B cell (primary cell): ENCODE results near the gene PITPNM1. TPM values are rescaled to one million over a fixed set of nuclear protein-coding genes. Genes with fewer than 3 reads are reported as not detected.

Experiments used
- ATAC-seq: fragments of 200-7000 bp; cut with Tn5 transposase; one replicate; pipeline ENCODE4 v1.10.0; 2021; ENCODE audit warnings: low read depth, mild to moderate bottlenecking, moderate number of reproducible peaks, moderate library complexity
- CTCF ChIA-PET: fragments of 350-600 bp; sonication (Branson Sonifier 250); formaldehyde crosslinking; loops from one replicate; lab custom pipeline; 2021; ENCODE audit warnings: antibody characterized with exemption, inconsistent platforms; lab: Charles Lee
- POLR2A ChIA-PET: fragments of 350-600 bp; sonication (Branson Sonifier 250); formaldehyde crosslinking; loops from one replicate; lab custom pipeline; 2021; ENCODE audit warnings: antibody characterized with exemption; lab: Charles Lee
- DNase-seq: peaks from one replicate; pipeline ENCODE4 v3.0.0; 2013
- H2AFZ ChIP-seq: 2 replicates; pipeline ENCODE4 v1.6.1; 2012; ENCODE audit warnings: mild to moderate bottlenecking, low read depth, low read length; ENCODE audit not compliant: insufficient read depth, poor library complexity, severe bottlenecking
- H3K27ac ChIP-seq, 2 donors: 1 replicate in 1 of 2; 2 replicates in 1 of 2; pipeline ENCODE4 v1.5.1; 2012 to 2013; ENCODE audit warnings: low read length in 2 of 2, mild to moderate bottlenecking in 2 of 2, moderate library complexity in 1 of 2
- H3K27me3 ChIP-seq, 4 experiments: fragments of 200-600 bp in 1 of 4; sonication (generic) in 1 of 4; replicated peaks in 1 of 4; 1 replicate in 2 of 4; 2 replicates in 2 of 4; pipeline versions ENCODE4 v1.6.1 to v1.7.0; 2013 to 2016; ENCODE audit warnings: low read length in 3 of 4, mild to moderate bottlenecking in 2 of 4, mixed read lengths in 1 of 4, moderate library complexity in 1 of 4; ENCODE audit not compliant: insufficient read depth in 4 of 4, control insufficient read depth in 3 of 4; ENCODE audit errors: control extremely low read depth in 1 of 4
- H3K36me3 ChIP-seq, 2 experiments: replicated peaks in 1 of 2; 1 replicate in 1 of 2; 2 replicates in 1 of 2; pipeline versions ENCODE4 v1.6.1 to v1.7.1; 2013; ENCODE audit warnings: low read length in 1 of 2; ENCODE audit not compliant: insufficient read depth in 2 of 2, control insufficient read depth in 1 of 2; ENCODE audit errors: control extremely low read depth in 1 of 2, extremely low read depth in 1 of 2
- H3K4me1 ChIP-seq, 2 donors: fragments of 200-600 bp in 1 of 2; sonication (generic) in 1 of 2; 1 replicate in 1 of 2; 2 replicates in 1 of 2; pipeline versions ENCODE4 v1.5.1 to v1.6.1; 2013 to 2017; ENCODE audit warnings: low read length in 2 of 2; ENCODE audit not compliant: control insufficient read depth in 2 of 2, insufficient read depth in 2 of 2
- H3K4me2 ChIP-seq: replicated peaks from 2 replicates; pipeline ENCODE3; 2012; ENCODE audit warnings: mild to moderate bottlenecking, low read depth, low read length; ENCODE audit not compliant: poor library complexity, severe bottlenecking
- H3K4me3 ChIP-seq, 5 experiments: fragments of 200-600 bp in 1 of 5; sonication (generic) in 1 of 5; 1 replicate in 3 of 5; 2 replicates in 2 of 5; pipeline versions ENCODE4 v1.5.1 to v1.7.0; 2011 to 2016; ENCODE audit warnings: low read length in 4 of 5, mild to moderate bottlenecking in 4 of 5, low read depth in 2 of 5, control low read depth in 1 of 5, moderate library complexity in 1 of 5; ENCODE audit not compliant: insufficient read depth in 1 of 5; ENCODE audit errors: control extremely low read depth in 1 of 5, extremely low read depth in 1 of 5
- H3K79me2 ChIP-seq: fragments of 200-600 bp; sonication (generic); one replicate; pipeline ENCODE4 v1.6.0; 2016; ENCODE audit warnings: low read length; ENCODE audit not compliant: control insufficient read depth, insufficient read depth
- H3K9ac ChIP-seq: fragments of 200-600 bp; sonication (generic); 2 replicates; pipeline ENCODE4 v1.6.1; 2017; ENCODE audit warnings: mild to moderate bottlenecking, low read length, moderate library complexity
- H3K9me3 ChIP-seq, 3 donors: one replicate each; pipeline versions ENCODE4 v1.6.1 to v1.7.1; 2013; ENCODE audit warnings: low read length in 2 of 3; ENCODE audit not compliant: control insufficient read depth in 2 of 3, insufficient read depth in 1 of 3; ENCODE audit errors: control extremely low read depth in 1 of 3
- H4K20me1 ChIP-seq: 2 replicates; pipeline ENCODE4 v1.6.0; 2012; ENCODE audit warnings: mild to moderate bottlenecking, low read length; ENCODE audit not compliant: insufficient read depth, control insufficient read depth, poor library complexity, severe bottlenecking
- H3K27ac Mint-ChIP-seq: one replicate; pipeline ENCODE4 v1.8.0; 2021; ENCODE audit warnings: mixed read lengths
- H3K27me3 Mint-ChIP-seq: one replicate; pipeline ENCODE4 v1.8.0; 2021; ENCODE audit warnings: mixed read lengths
- H3K4me1 Mint-ChIP-seq: one replicate; pipeline ENCODE4 v1.8.0; 2021; ENCODE audit warnings: mixed read lengths
- H3K4me3 Mint-ChIP-seq: one replicate; pipeline ENCODE4 v1.8.0; 2021; ENCODE audit warnings: mixed read lengths
- H3K9me3 Mint-ChIP-seq: one replicate; pipeline ENCODE4 v1.8.0; 2022; ENCODE audit warnings: mixed read lengths; ENCODE audit not compliant: insufficient read depth
- EZH2 ChIP-seq: IDR thresholded peaks from 2 replicates; pipeline ENCODE4 v1.6.1; 2012; ENCODE audit warnings: borderline replicate concordance, low read depth, mild to moderate bottlenecking, moderate library complexity, low read length; ENCODE audit not compliant: insufficient read depth, poor library complexity, severe bottlenecking
- WGBS: methylation state at CpG from one replicate; pipeline ENCODE4 v1.1.5; 2013; ENCODE audit warnings: missing lambda C conversion rate; ENCODE audit not compliant: insufficient coverage; 5-methylcytosine and 5-hydroxymethylcytosine counted together
- intact Hi-C: fragments of 100-400 bp; cut with micrococcal nuclease; formaldehyde crosslinking; loops from one replicate; pipeline ENCODE4 v1.10.0; 2022
- polyA plus RNA-seq: library from polyadenylated mRNA; depleted of rRNA; stranded (reverse); fragments of >200 nt; gene quantifications from 2 replicates; pipeline ENCODE4 v1.2.3, GENCODE V29; 2012
- total RNA-seq, 2 donors: library from RNA; stranded (reverse); fragments of 120-200 nt in 1 of 2; gene quantifications; 1 replicate in 1 of 2; 2 replicates in 1 of 2; pipeline versions ENCODE4 v1.2.3 to v1.2.4, GENCODE V29; 2013 to 2022
- TF ChIP-seq, protein P1 (sequence below): fragments of 200-600 bp; IDR thresholded peaks from one replicate; pipeline ENCODE4 v1.8.0; 2022; ENCODE audit warnings: antibody characterized with exemption, mild to moderate bottlenecking

Gene PITPNM1
- total and polyA plus RNA-seq, 2 donors (not counting 1 experiment from before 2014, with no cell fraction given) = 152 to 166 TPM

- Mint-ChIP-seq H3K9me3 (peaks cover 2% of the 10 kb centered on the region), H3K4me1 (no peaks in the 10 kb centered on the region), H3K27me3 (peaks cover 32% of the 10 kb centered on the region), H3K27ac (no peak within 1 kb of the TSS), H3K4me3 (no peak within 1 kb of the TSS)
- intact Hi-C loops = no loop called here
- peaks cover 0 to 14% (median 4%) of the 10 kb centered on the region in 4 experiments for H3K27me3 ChIP-seq
- H3K4me3 ChIP-seq = no peak within 1 kb of the TSS
- H4K20me1 ChIP-seq = no peaks in the 10 kb centered on the region
- no peaks in the 10 kb centered on the region for H3K79me2 ChIP-seq
- H3K27ac ChIP-seq = no peak within 1 kb of the TSS
- no peaks in the 10 kb centered on the region for H3K4me1 ChIP-seq
- DNase-seq = no peak
- H3K9me3 ChIP-seq = peaks cover 0 to 8% (median 0%) of the 10 kb centered on the region in 3 donors
- no peak for ATAC-seq
- 89% methylated on average over 18 of the region's 23 CpGs for WGBS
- no peaks in the 10 kb centered on the region for H3K36me3 ChIP-seq
- POLR2A ChIA-PET = no interaction called here
- no peak within 1 kb of the TSS for H3K4me2 ChIP-seq
- no peak within 1 kb of the TSS for H2AFZ ChIP-seq
- CTCF ChIA-PET = no interaction called here
- TF ChIP-seq EZH2 = no peak
- H3K9ac ChIP-seq = no peak within 1 kb of the TSS
These were observed 17.8 kb upstream of the PITPNM1 start, which contains the start of gene CABP2 for GRCh38 chr11:67522844-67523555. TSS of gene CABP2 (minus strand) at chr11:67523446. CDS start at chr11:67523326, 120 bp downstream.

DNA sequence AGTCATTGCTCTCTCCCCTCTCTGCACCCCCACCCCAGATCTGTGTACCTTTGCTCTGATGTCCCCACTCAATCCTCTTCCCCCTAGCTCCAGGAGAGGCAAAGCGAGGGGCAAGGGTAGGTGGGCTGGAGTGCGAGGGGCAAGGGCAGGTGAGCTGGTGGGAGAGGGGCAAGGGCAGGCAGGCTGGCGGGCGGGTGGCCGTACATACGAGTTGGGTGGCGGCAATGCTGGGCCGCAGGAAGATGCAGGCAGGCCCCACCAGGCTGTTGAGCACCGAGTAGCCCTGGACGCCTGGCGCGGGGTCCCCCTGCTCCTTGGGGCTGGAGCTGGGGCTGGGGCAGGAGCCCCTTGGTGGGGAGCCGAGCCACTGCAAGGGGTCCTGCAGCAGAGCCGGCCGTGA is 17.2 kb upstream of the PITPNM1 start:
- no peak overlapping the region for H3K9ac ChIP-seq
- ATAC-seq (no peak), DNase-seq (no peak)
- H2AFZ ChIP-seq = no peak overlapping the region
- H3K9me3 ChIP-seq = peaks cover 0 to 8% (median 0%) of the 10 kb centered on the region in 3 donors
- no peaks in the 10 kb centered on the region for H3K79me2 ChIP-seq
- Mint-ChIP-seq H3K27ac (no peak overlapping the region), H3K4me1 (no peaks in the 10 kb centered on the region), H3K4me3 (no peak overlapping the region), H3K9me3 (peaks cover 2% of the 10 kb centered on the region), H3K27me3 (peaks cover 28% of the 10 kb centered on the region)
- POLR2A ChIA-PET = no interaction called here
- H3K4me3 ChIP-seq = no peak overlapping the region
- WGBS = 90% methylated on average over 12 of the region's 15 CpGs
- no peaks in the 10 kb centered on the region for H3K36me3 ChIP-seq
- H3K4me1 ChIP-seq = no peaks in the 10 kb centered on the region
- peaks cover 0 to 14% (median 3%) of the 10 kb centered on the region in 4 experiments for H3K27me3 ChIP-seq
- no peak overlapping the region for H3K4me2 ChIP-seq
- TF ChIP-seq, protein P1, sequence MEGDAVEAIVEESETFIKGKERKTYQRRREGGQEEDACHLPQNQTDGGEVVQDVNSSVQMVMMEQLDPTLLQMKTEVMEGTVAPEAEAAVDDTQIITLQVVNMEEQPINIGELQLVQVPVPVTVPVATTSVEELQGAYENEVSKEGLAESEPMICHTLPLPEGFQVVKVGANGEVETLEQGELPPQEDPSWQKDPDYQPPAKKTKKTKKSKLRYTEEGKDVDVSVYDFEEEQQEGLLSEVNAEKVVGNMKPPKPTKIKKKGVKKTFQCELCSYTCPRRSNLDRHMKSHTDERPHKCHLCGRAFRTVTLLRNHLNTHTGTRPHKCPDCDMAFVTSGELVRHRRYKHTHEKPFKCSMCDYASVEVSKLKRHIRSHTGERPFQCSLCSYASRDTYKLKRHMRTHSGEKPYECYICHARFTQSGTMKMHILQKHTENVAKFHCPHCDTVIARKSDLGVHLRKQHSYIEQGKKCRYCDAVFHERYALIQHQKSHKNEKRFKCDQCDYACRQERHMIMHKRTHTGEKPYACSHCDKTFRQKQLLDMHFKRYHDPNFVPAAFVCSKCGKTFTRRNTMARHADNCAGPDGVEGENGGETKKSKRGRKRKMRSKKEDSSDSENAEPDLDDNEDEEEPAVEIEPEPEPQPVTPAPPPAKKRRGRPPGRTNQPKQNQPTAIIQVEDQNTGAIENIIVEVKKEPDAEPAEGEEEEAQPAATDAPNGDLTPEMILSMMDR = no peak
- TF ChIP-seq EZH2 = no peak
- intact Hi-C loops = no loop called here
- no peaks in the 10 kb centered on the region for H4K20me1 ChIP-seq
- CTCF ChIA-PET = no interaction called here
- no peak overlapping the region for H3K27ac ChIP-seq
